AG04449 (cell line): ENCODE measurements around the gene RAVER1.

Experiments used
- CTCF ChIA-PET: fragments of 350-600 bp; formaldehyde crosslinking; extraction: SDS; loops from one replicate; lab custom pipeline; 2021; ENCODE audit warnings: antibody characterized with exemption; lab: Yijun Ruan, JAX
- POLR2A ChIA-PET: fragments of 400-600, 350-600 bp; formaldehyde crosslinking; extraction: SDS; loops from one replicate; lab custom pipeline; 2020; ENCODE audit warnings: antibody characterized with exemption, inconsistent platforms; lab: Yijun Ruan, JAX
- DNase-seq: peaks from one replicate; pipeline ENCODE4 v3.0.0-alpha.2; 2010; ENCODE audit warnings: low read depth, low spot score
- H3K4me3 ChIP-seq: 2 replicates; pipeline ENCODE4 v1.5.1; 2011; ENCODE audit warnings: low read depth, mild to moderate bottlenecking, control low read depth, low read length
- TF ChIP-seq, protein P1 (sequence below): IDR thresholded peaks from one replicate; pipeline ENCODE4 v1.5.1; 2011; ENCODE audit warnings: mild to moderate bottlenecking, moderate library complexity, low read length, control low read depth, inconsistent platforms; ENCODE audit not compliant: insufficient read depth; ENCODE audit errors: missing control alignments

RAVER1 gene

DNA sequence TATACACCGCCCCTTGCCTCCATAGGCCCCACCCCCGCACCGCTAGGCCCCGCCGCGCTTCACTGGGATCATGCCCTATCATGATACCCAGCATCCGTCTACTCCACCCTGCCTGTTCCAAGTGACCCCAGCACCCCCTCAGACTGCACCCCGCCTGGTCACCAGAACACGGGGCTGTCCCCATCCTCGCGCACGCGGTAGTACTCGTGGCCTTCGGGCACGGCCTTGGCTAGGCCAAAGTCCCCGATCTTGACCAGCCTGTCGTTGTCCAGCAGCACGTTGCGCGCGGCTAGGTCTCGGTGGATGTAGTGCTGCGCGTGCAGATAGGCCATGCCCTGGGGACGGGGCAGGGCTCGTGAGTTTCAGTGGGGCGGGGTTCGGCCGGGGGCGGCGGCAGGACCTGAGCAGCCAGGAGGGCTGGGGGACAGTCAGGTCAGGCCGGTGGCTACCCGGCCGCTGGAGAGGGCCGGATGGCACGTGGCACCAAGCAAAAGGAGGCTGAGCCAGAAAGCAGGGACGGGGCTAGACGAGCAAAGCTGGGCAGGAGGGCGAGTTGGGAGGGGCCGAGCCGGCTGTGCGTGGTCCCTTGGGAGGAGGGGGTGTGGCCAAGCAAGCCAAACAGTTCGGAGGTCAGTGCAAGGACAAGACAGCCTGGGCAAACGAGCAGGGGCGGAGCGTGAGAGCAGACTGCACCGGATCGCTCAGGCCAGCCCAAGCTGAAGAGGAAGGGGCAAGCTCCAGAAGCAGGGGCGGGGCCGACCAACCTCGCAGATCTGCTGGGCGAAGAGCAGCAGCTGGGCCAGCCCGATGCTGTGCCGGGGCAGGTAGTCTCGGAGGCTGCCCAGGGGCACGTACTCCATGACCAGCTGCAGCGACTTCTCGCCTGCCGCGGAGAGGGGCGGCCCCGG, 19.7 kb upstream of the RAVER1 start:
- POLR2A ChIA-PET = interaction anchor here (1.2 kb wide), 1 partner anchor 27 kb away, joined by 4 read pairs; the partner anchor contains the start of gene TYK2
- DNase-seq = no peak
- TF ChIP-seq, protein P1, sequence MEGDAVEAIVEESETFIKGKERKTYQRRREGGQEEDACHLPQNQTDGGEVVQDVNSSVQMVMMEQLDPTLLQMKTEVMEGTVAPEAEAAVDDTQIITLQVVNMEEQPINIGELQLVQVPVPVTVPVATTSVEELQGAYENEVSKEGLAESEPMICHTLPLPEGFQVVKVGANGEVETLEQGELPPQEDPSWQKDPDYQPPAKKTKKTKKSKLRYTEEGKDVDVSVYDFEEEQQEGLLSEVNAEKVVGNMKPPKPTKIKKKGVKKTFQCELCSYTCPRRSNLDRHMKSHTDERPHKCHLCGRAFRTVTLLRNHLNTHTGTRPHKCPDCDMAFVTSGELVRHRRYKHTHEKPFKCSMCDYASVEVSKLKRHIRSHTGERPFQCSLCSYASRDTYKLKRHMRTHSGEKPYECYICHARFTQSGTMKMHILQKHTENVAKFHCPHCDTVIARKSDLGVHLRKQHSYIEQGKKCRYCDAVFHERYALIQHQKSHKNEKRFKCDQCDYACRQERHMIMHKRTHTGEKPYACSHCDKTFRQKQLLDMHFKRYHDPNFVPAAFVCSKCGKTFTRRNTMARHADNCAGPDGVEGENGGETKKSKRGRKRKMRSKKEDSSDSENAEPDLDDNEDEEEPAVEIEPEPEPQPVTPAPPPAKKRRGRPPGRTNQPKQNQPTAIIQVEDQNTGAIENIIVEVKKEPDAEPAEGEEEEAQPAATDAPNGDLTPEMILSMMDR = no peak

DNA sequence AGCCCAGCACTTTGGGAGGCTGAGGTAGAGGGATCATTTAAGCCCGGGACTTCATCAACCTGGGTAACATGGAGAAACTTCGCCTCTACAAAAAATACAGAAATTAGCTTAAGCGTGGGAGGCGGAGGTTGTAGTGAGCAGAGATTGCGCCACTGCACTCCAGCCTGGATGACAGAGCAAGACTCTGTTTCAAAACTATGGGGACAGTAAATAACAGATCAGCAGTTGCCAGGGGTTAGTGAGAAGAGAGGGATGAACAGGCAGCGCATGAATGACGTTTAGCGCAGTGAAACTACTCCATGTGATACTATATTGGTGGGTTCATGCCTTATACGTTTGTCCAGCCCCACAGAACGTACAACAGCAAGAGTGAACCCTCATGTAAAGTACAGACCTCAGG, 13.2 kb upstream of the RAVER1 start:
- ChIA-PET POLR2A (no interaction called here), CTCF (interaction anchor here (1.7 to 1.9 kb wide), 2 partner anchors 45 to 88 kb away, joined by 4 read pairs; no protein-coding TSS in a partner anchor)
- TF ChIP-seq, protein P1 = no peak
- DNase-seq = no peak
- H3K4me3 ChIP-seq = no peak overlapping the region

More for the DNA sequence above, 19.7 kb upstream of the RAVER1 start:
- no peak overlapping the region for H3K4me3 ChIP-seq
- CTCF ChIA-PET = interaction anchor here (0.6 to 0.8 kb wide), 2 partner anchors 36 to 38 kb away, joined by 3 read pairs; no protein-coding TSS in a partner anchor

DNA sequence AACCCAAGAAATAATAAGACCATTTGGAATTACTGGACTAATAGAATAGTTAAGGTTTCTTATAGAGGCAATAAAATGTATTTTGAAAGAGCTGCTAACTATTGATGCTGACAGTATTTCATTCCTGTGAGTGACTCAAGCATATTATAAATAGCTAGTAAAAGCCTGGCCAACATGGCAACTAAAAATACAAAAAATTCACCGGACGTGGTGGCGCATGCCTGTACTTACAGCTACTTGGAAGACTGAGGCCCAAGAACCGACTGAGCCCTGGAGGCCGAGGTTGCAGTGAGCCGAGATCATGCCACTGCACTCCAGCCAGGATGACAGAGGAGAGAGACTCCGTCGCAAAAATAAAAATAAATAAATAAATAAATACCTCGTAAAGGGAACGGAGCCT, 11.5 kb upstream of the RAVER1 start:
- TF ChIP-seq, protein P1 = no peak
- ChIA-PET CTCF (interaction anchor here (0.9 to 1.9 kb wide), 6 partner anchors 43 to 89 kb away, joined by 3 to 6 read pairs (median 4); partner anchors contain the start of gene ICAM1), POLR2A (interaction anchor here (0.7 to 0.8 kb wide), 2 partner anchors 21 to 32 kb away, joined by 4 to 5 read pairs; no protein-coding TSS in a partner anchor)
- H3K4me3 ChIP-seq = no peak overlapping the region
- no peak for DNase-seq

DNA sequence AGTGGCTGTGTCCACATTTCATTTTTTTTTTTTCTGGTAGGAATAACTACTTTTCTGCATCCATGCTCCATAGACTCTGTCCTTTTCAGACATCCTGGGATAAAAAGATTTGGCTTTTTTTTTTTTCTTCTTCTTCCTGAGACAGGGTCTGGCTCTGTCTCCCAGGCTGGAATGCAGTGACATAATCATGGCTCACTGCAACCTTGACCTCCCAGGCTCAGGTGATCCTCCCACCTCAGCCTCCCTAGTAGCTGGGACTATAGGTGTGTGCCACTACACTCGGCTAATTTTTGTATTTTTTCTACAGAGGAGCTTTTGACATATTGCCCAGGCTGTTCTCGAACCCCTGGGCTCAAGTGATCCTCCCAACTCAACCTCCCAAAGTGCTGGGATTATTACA, 10.2 kb upstream of the RAVER1 start:
- ChIA-PET POLR2A (interaction anchor here (0.6 to 1.1 kb wide), 3 partner anchors 10 to 504 kb away, joined by 3 to 5 read pairs (median 3); no protein-coding TSS in a partner anchor), CTCF (interaction anchor here (1.1 to 1.9 kb wide), 3 partner anchors 44 to 84 kb away, joined by 3 to 8 read pairs (median 4); no protein-coding TSS in a partner anchor)
- DNase-seq = no peak
- H3K4me3 ChIP-seq = no peak overlapping the region
- TF ChIP-seq, protein P1 = no peak

DNA sequence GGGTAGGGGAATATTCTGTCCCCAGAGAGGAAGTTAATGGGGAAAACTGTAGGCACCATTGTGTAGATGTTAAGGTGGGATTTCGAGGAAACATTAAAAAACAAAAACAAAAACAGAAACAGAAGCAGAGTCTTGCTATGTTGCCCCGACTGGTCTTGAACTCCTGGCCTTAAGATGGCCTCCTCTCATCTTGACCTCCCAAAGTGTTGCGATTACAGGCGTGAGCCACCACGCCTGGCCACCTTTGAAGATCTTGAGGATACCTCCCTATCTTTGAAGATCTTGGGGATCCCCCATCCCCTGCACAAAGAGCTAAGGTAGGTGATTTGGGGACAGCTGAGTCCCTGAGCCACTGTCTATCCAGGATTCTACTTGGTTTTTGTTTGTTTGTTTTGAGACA, 6.6 kb upstream of the RAVER1 start:
- POLR2A ChIA-PET = no interaction called here
- TF ChIP-seq, protein P1 = no peak
- H3K4me3 ChIP-seq = no peak overlapping the region
- no peak for DNase-seq
- CTCF ChIA-PET = no interaction called here
